Right atrium auricular region (tissue), 2 donors: ENCODE measurements around the gene PDXP. TPM values are rescaled to one million over a fixed set of nuclear protein-coding genes. Genes with fewer than 3 reads are reported as not detected.
A peak's percentile ranks its signal among the peaks of the same experiment; 100 is the strongest.

Experiments
- DNase-seq: peaks from one replicate; pipeline ENCODE4 v3.0.0-alpha.2; 2019; ENCODE audit warnings: low spot score
- H3K27ac ChIP-seq, 2 donors: fragments of 200-600 bp; sonication (generic); 1 replicate in 1 of 2; 2 replicates in 1 of 2; pipeline ENCODE4 v1.5.1; 2016 to 2019
- H3K27me3 ChIP-seq, 2 donors: fragments of 200-600 bp; sonication (generic); one replicate each; pipeline versions ENCODE4 v1.5.1 to v1.6.0; 2017 to 2019
- H3K36me3 ChIP-seq: fragments of 200-600 bp; sonication (generic); one replicate; pipeline ENCODE4 v1.5.1; 2016
- H3K4me1 ChIP-seq, 2 donors: fragments of 200-600 bp; sonication (generic); one replicate each; pipeline versions ENCODE4 v1.5.1 to v1.6.0; 2017 to 2019
- H3K4me3 ChIP-seq, 2 donors: fragments of 200-600 bp; sonication (generic); 1 replicate in 1 of 2; 2 replicates in 1 of 2; pipeline ENCODE4 v1.5.1; 2017 to 2019; ENCODE audit warnings: mild to moderate bottlenecking in 1 of 2, moderate library complexity in 1 of 2
- H3K9me3 ChIP-seq, 2 donors: fragments of 200-600 bp; sonication (generic); one replicate each; pipeline ENCODE4 v1.5.1; 2019
- total RNA-seq, 2 donors: library from RNA; depleted of rRNA; stranded (reverse); fragments of >200 nt; gene quantifications; one replicate each; pipeline ENCODE4 v1.1.0, GENCODE V29; 2016
- TF ChIP-seq, protein P1 (sequence below), 2 donors: fragments of 200-600 bp; sonication (generic); IDR thresholded peaks; one replicate each; pipeline ENCODE4 v1.5.1; 2019; ENCODE audit warnings: antibody characterized with exemption in 2 of 2

The PDXP gene
- total RNA-seq, 2 donors from 2014 or later: 15.7 to 32.0 TPM

DNA sequence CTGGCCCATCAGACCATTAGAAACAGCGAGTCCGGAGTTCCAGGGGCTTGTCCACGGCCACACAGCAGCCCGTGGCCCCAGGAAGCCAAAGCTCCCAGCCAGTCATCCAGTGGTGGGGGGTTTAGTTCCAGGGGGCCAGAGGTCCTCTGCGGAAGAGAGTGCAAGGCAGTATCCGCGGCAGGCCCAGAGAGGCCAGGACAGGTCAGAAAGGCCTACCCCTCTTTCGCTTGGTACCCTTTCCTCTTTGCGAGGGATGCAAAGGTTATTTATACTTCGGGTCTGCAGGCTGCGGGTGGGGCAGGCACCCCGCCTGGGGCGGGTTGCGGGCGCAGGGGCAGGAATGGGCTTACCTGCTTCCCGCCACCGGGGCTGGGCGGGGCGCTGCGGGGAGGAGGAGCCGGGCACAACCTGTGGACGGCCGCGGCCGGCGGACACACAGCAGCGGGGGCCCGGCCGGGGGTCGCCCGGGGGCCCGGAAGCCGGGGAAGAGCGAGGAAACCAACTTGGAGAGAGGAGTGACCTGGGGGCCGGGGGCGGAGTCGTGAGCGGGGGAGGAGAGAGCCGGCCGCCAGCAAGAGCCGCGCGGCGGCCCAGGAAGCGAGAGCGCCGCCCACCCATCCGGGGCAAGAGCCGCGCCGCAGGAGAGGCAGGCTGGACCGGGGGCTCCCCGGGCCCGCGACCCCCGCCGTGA is 19.3 kb upstream of the PDXP start, which contains the start of gene SH3BP1:
SH3BP1 (plus strand) TSS at position 600 of the 691 bp plus-strand sequence. CDS start 119 bp downstream, outside the sequence.
- peak within 1 kb of the TSS; percentile 47 to 62 for H3K4me3 ChIP-seq
- no peaks in the 10 kb centered on the region for H3K36me3 ChIP-seq
- peak within 1 kb of the TSS in 1 of 2 donors; percentile 23 for H3K27ac ChIP-seq
- TF ChIP-seq, protein P1, sequence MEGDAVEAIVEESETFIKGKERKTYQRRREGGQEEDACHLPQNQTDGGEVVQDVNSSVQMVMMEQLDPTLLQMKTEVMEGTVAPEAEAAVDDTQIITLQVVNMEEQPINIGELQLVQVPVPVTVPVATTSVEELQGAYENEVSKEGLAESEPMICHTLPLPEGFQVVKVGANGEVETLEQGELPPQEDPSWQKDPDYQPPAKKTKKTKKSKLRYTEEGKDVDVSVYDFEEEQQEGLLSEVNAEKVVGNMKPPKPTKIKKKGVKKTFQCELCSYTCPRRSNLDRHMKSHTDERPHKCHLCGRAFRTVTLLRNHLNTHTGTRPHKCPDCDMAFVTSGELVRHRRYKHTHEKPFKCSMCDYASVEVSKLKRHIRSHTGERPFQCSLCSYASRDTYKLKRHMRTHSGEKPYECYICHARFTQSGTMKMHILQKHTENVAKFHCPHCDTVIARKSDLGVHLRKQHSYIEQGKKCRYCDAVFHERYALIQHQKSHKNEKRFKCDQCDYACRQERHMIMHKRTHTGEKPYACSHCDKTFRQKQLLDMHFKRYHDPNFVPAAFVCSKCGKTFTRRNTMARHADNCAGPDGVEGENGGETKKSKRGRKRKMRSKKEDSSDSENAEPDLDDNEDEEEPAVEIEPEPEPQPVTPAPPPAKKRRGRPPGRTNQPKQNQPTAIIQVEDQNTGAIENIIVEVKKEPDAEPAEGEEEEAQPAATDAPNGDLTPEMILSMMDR (IDR thresholded peaks at IDR 0.05): no peak
- DNase-seq: no peak
- peaks cover 0 to 47% of the 10 kb centered on the region in 2 donors for H3K4me1 ChIP-seq
- H3K9me3 ChIP-seq: no peaks in the 10 kb centered on the region
- no peaks in the 10 kb centered on the region for H3K27me3 ChIP-seq

GRCh38 chr22:37639771-37640590 is 18.5 kb upstream of the PDXP start:
- no peaks in the 10 kb centered on the region for H3K9me3 ChIP-seq
- H3K4me1 ChIP-seq: peaks cover 0 to 40% of the 10 kb centered on the region in 2 donors
- H3K36me3 ChIP-seq: no peaks in the 10 kb centered on the region
- H3K4me3 ChIP-seq: peak overlapping the region; percentile 47 to 62
- TF ChIP-seq, protein P1 (IDR thresholded peaks at IDR 0.05): no peak
- H3K27ac ChIP-seq: peak overlapping the region in 1 of 2 donors; percentile 23
- no peaks in the 10 kb centered on the region for H3K27me3 ChIP-seq
- no peak for DNase-seq

- Histone ChIP-seq H3K9me3 (no peaks in the 10 kb centered on the region), H3K27me3 (no peaks in the 10 kb centered on the region), H3K4me1 (peaks cover 0 to 37% of the 10 kb centered on the region in 2 donors), H3K4me3 (peak overlapping the region in 1 of 2 donors; percentile 62), H3K36me3 (no peaks in the 10 kb centered on the region), H3K27ac (no peak overlapping the region)
- TF ChIP-seq, protein P1 (IDR thresholded peaks at IDR 0.05): no peak
- DNase-seq: no peak
Measured at GRCh38 chr22:37640591-37641560, 17.6 kb upstream of the PDXP start.

DNA sequence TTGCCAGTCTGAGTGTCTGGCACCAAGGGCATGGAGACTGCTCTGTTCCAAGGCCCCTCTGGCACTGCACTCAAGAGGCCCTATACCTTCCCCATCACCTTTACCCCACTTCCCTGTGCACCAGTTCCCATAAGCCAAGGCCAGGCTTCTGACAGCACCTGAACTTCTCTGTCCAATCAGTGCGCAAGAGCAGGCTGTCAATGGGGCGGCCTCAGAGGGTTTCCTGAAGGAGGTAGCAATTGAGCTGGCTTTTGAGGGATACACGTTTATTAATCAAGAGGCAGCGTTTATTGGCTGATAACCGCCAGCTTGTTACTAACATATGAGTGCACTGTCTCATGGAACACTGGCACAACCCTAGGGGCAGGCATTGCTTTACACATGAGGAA is 17.0 kb upstream of the PDXP start:
- H3K27ac ChIP-seq: no peak overlapping the region
- H3K4me1 ChIP-seq: peaks cover 0 to 37% of the 10 kb centered on the region in 2 donors
- DNase-seq: no peak
- no peaks in the 10 kb centered on the region for H3K9me3 ChIP-seq
- no peaks in the 10 kb centered on the region for H3K27me3 ChIP-seq
- H3K36me3 ChIP-seq: no peaks in the 10 kb centered on the region
- TF ChIP-seq, protein P1 (IDR thresholded peaks at IDR 0.05): no peak
- H3K4me3 ChIP-seq: no peak overlapping the region

GRCh38 chr22:37643225-37643847 is 15.2 kb upstream of the PDXP start:
- TF ChIP-seq, protein P1 (IDR thresholded peaks at IDR 0.05): peak; percentile 64 to 95
- no peak overlapping the region for H3K27ac ChIP-seq
- no peaks in the 10 kb centered on the region for H3K36me3 ChIP-seq
- H3K9me3 ChIP-seq: no peaks in the 10 kb centered on the region
- H3K4me3 ChIP-seq: no peak overlapping the region
- peaks cover 0 to 34% of the 10 kb centered on the region in 2 donors for H3K4me1 ChIP-seq
- peak; percentile 88 for DNase-seq
- H3K27me3 ChIP-seq: no peaks in the 10 kb centered on the region
